PC-3 (cell line): ENCODE results near the gene CA5A. TPM values are rescaled to one million over a fixed set of nuclear protein-coding genes. Genes with fewer than 3 reads are reported as not detected.
A peak's percentile ranks its signal among the peaks of the same experiment; 100 is the strongest.
"Not testable (repeated sequence)": the region's sequence is repeated elsewhere in the genome, so short reads cannot be mapped to it uniquely, and the experiment has no call there.

Experiments
- ATAC-seq: fragments of 200-7000 bp; cut with Tn5 transposase; 2 replicates; pipeline ENCODE4 v1.9.1; 2020; ENCODE audit warnings: mild to moderate bottlenecking, moderate library complexity
- BruUV-seq: library from RNA; stranded (reverse); fragments of 400-500 nt; replicated peaks from 2 replicates; lab custom pipeline; 2021; lab: Mats Ljungman, UMichigan
- CTCF ChIA-PET: fragments of 300-600 bp; sonication (Branson Sonifier 250); formaldehyde crosslinking; loops from one replicate; lab custom pipeline; 2022; ENCODE audit warnings: antibody characterized with exemption; lab: Charles Lee
- POLR2A ChIA-PET: fragments of 300-600 bp; sonication (Branson Sonifier 250); formaldehyde crosslinking; loops from one replicate; lab custom pipeline; 2022; ENCODE audit warnings: antibody characterized with exemption; ENCODE audit not compliant: unreplicated experiment; lab: Charles Lee
- DNase-seq: peaks from one replicate; pipeline ENCODE4 v3.0.0-alpha.2; 2015
- H2AFZ ChIP-seq: fragments of 300-600 bp; sonication (generic); 2 replicates; pipeline ENCODE4 v1.6.0; 2016; ENCODE audit warnings: antibody characterized with exemption, low read length
- H3F3A ChIP-seq: fragments of 300-600 bp; sonication (generic); one replicate; pipeline ENCODE4 v1.6.0; 2017; ENCODE audit warnings: antibody characterized with exemption, low read length, control low read depth, mild to moderate bottlenecking; ENCODE audit not compliant: unreplicated experiment
- H3K27ac ChIP-seq: fragments of 300-600 bp; sonication (generic); 2 replicates; pipeline ENCODE4 v1.5.1; 2016; ENCODE audit warnings: mild to moderate bottlenecking, low read length
- H3K27me3 ChIP-seq: fragments of 300-600 bp; sonication (generic); 2 replicates; pipeline ENCODE4 v1.6.1; 2016; ENCODE audit warnings: low read length, mixed read lengths
- H3K36me3 ChIP-seq: fragments of 300-600 bp; sonication (generic); 2 replicates; pipeline ENCODE4 v1.6.1; 2016; ENCODE audit warnings: low read depth, mixed run types, low read length, mixed read lengths
- H3K4me1 ChIP-seq: fragments of 300-600 bp; sonication (generic); 2 replicates; pipeline ENCODE4 v1.5.1; 2016; ENCODE audit warnings: low read length; ENCODE audit not compliant: insufficient read depth
- H3K4me2 ChIP-seq: fragments of 300-600 bp; sonication (generic); 2 replicates; pipeline ENCODE4 v1.6.0; 2016; ENCODE audit warnings: low read length
- H3K4me3 ChIP-seq: fragments of 300-600 bp; sonication (generic); 2 replicates; pipeline ENCODE4 v1.5.1; 2016; ENCODE audit warnings: mild to moderate bottlenecking, low read length, mixed read lengths
- H3K79me2 ChIP-seq: fragments of 300-600 bp; sonication (generic); 2 replicates; pipeline ENCODE4 v1.6.1; 2017; ENCODE audit warnings: low read length, mixed read lengths
- H3K9ac ChIP-seq: fragments of 300-600 bp; sonication (generic); 2 replicates; pipeline ENCODE4 v1.6.0; 2016; ENCODE audit warnings: mild to moderate bottlenecking, low read length
- H3K9me2 ChIP-seq: fragments of 300-600 bp; sonication (generic); replicated peaks from 2 replicates; pipeline ENCODE4 v1.6.1; 2016; ENCODE audit warnings: mixed run types, low read length, mixed read lengths
- H3K9me3 ChIP-seq: fragments of 300-600 bp; sonication (generic); 2 replicates; pipeline ENCODE4 v1.6.1; 2016; ENCODE audit warnings: low read length, mixed read lengths
- H4K20me1 ChIP-seq: fragments of 300-600 bp; sonication (generic); 2 replicates; pipeline ENCODE4 v1.6.1; 2016; ENCODE audit warnings: low read length, mixed read lengths
- CTCF ChIP-seq: fragments of 300-600 bp; sonication (generic); conservative IDR thresholded peaks from 2 replicates; pipeline ENCODE4 v1.5.1; 2017; ENCODE audit warnings: antibody characterized with exemption, low read depth, mild to moderate bottlenecking, low read length
- EZH2 ChIP-seq: fragments of 300-600 bp; sonication (generic); IDR thresholded peaks from one replicate; pipeline ENCODE4 v1.6.1; 2017; ENCODE audit warnings: antibody characterized with exemption, mild to moderate bottlenecking, low read length; ENCODE audit not compliant: unreplicated experiment
- EZH2phosphoT487 ChIP-seq: fragments of 300-600 bp; sonication (generic); IDR thresholded peaks from 2 replicates; pipeline ENCODE4 v1.6.1; 2018; ENCODE audit warnings: mild to moderate bottlenecking, antibody characterized with exemption, low read length, borderline replicate concordance
- intact Hi-C: fragments of 100-400 bp; cut with micrococcal nuclease; formaldehyde crosslinking; loops from 2 replicates; pipeline ENCODE4 v1.9.0; 2023
- total RNA-seq: library from RNA; depleted of rRNA; stranded (reverse); fragments of >200 nt; gene quantifications from 2 replicates; pipeline ENCODE4 v1.2.3, GENCODE V29; 2014

The CA5A gene
- total RNA-seq, 1 experiment from 2014 or later: not detected

GRCh38 chr16:87877942-87878507 lies 58.3 kb downstream of the CA5A start:
- H3K9ac ChIP-seq: no peak overlapping the region
- no peak overlapping the region for H3K4me2 ChIP-seq
- no peaks in the 10 kb centered on the region for H3F3A ChIP-seq
- TF ChIP-seq EZH2phosphoT487 (no peak), CTCF (peak; percentile 22; the same call in 1 of the 2 replicates)
- no peaks in the 10 kb centered on the region for H3K27me3 ChIP-seq
- POLR2A ChIA-PET: no interaction called here
- H3K9me2 ChIP-seq: no peaks in the 10 kb centered on the region
- intact Hi-C loops: no loop called here
- H2AFZ ChIP-seq: no peak overlapping the region
- H3K27ac ChIP-seq: no peak overlapping the region
- CTCF ChIA-PET: no interaction called here
- H4K20me1 ChIP-seq: no peaks in the 10 kb centered on the region
- H3K79me2 ChIP-seq: no peaks in the 10 kb centered on the region
- BruUV-seq: no TSS peak
- no peaks in the 10 kb centered on the region for H3K36me3 ChIP-seq
- DNase-seq: no peak
- H3K4me3 ChIP-seq: no peak overlapping the region
- no peaks in the 10 kb centered on the region for H3K9me3 ChIP-seq
- H3K4me1 ChIP-seq: no peaks in the 10 kb centered on the region
- ATAC-seq: no peak

- Histone ChIP-seq H3K79me2 (no peaks in the 10 kb centered on the region), H3K9me2 (no peaks in the 10 kb centered on the region), H3K4me2 (no peak overlapping the region), H3K27me3 (no peaks in the 10 kb centered on the region), H3K9ac (no peak overlapping the region), H3K4me3 (no peak overlapping the region), H3K27ac (no peak overlapping the region), H3K4me1 (peaks cover 7% of the 10 kb centered on the region; the same call in 1 of the 2 replicates), H3K36me3 (no peaks in the 10 kb centered on the region), H3K9me3 (no peaks in the 10 kb centered on the region), H3F3A (no peaks in the 10 kb centered on the region), H4K20me1 (no peaks in the 10 kb centered on the region), H2AFZ (no peak overlapping the region)
- ChIA-PET POLR2A (interaction anchor here (0.5 kb wide), 1 partner anchor 1614 kb away, joined by 4 read pairs; no protein-coding TSS in a partner anchor), CTCF (no interaction called here)
- BruUV-seq: no TSS peak
- ATAC-seq (no peak), DNase-seq (no peak)
- intact Hi-C loops: no loop called here
- TF ChIP-seq EZH2phosphoT487: no peak
- TF ChIP-seq CTCF: no peak
- TF ChIP-seq EZH2: no peak
These were observed 61.5 kb downstream of the CA5A start for GRCh38 chr16:87874639-87875427.

GRCh38 chr16:87870418-87871291 lies 65.7 kb downstream of the CA5A start:
- H3K27me3 ChIP-seq, BruUV-seq, H3K4me3 ChIP-seq, H3K9ac ChIP-seq, ATAC-seq, H2AFZ ChIP-seq, H3K4me2 ChIP-seq, H3K36me3 ChIP-seq, H3K4me1 ChIP-seq, POLR2A ChIA-PET, H3F3A ChIP-seq, H3K9me2 ChIP-seq, H3K27ac ChIP-seq, H3K9me3 ChIP-seq: not testable (repeated sequence)
- intact Hi-C loops: loop anchor here (1.0 to 2.0 kb wide), 2 partner anchors 20 to 93 kb away; no protein-coding TSS in a partner anchor
- peaks cover 14% of the 10 kb centered on the region; the same call in 1 of the 2 replicates for H4K20me1 ChIP-seq
- CTCF ChIA-PET: interaction anchor here (0.5 to 4.9 kb wide), 6 partner anchors 21 to 512 kb away, joined by 3 to 42 read pairs (median 4); partner anchors contain the start of gene ZNF469
- DNase-seq: peak; percentile 27
- peaks cover 35% of the 10 kb centered on the region for H3K79me2 ChIP-seq

- not testable (repeated sequence) for H3K4me2 ChIP-seq, H3K9me3 ChIP-seq, BruUV-seq, H3K4me3 ChIP-seq, H3K36me3 ChIP-seq, DNase-seq, H3K9ac ChIP-seq, H3K9me2 ChIP-seq, H3K27me3 ChIP-seq, H3F3A ChIP-seq, H2AFZ ChIP-seq, H3K27ac ChIP-seq, ATAC-seq
- Histone ChIP-seq H3K79me2 (peaks cover 43% of the 10 kb centered on the region), H3K4me1 (peaks cover 12% of the 10 kb centered on the region; the same call in 1 of the 2 replicates), H4K20me1 (peaks cover 17% of the 10 kb centered on the region; the same call in 1 of the 2 replicates)
- intact Hi-C loops: loop anchor here (2.0 kb wide), 1 partner anchor 19 kb away; no protein-coding TSS in a partner anchor
- CTCF ChIA-PET: interaction anchor here (4.9 kb wide), 1 partner anchor 91 kb away, joined by 42 read pairs; no protein-coding TSS in a partner anchor
- POLR2A ChIA-PET: interaction anchor here (0.6 kb wide), 2 partner anchors 56 to 283 kb away, joined by 3 to 6 read pairs; no protein-coding TSS in a partner anchor
These were observed 66.4 kb downstream of the CA5A start for GRCh38 chr16:87869879-87870417.
